NT2/D1 (cell line): ENCODE results near the gene SH2D6.

Source experiments
- SUZ12 ChIP-seq: IDR thresholded peaks from 2 replicates; pipeline ENCODE4 v1.6.1; 2011; ENCODE audit not compliant: insufficient read length, insufficient read depth; ENCODE audit errors: extremely low read depth
- ZNF274 ChIP-seq: IDR thresholded peaks from 2 replicates; pipeline ENCODE4 v1.6.1; 2011; ENCODE audit warnings: mild to moderate bottlenecking, low read depth, low read length

DNA sequence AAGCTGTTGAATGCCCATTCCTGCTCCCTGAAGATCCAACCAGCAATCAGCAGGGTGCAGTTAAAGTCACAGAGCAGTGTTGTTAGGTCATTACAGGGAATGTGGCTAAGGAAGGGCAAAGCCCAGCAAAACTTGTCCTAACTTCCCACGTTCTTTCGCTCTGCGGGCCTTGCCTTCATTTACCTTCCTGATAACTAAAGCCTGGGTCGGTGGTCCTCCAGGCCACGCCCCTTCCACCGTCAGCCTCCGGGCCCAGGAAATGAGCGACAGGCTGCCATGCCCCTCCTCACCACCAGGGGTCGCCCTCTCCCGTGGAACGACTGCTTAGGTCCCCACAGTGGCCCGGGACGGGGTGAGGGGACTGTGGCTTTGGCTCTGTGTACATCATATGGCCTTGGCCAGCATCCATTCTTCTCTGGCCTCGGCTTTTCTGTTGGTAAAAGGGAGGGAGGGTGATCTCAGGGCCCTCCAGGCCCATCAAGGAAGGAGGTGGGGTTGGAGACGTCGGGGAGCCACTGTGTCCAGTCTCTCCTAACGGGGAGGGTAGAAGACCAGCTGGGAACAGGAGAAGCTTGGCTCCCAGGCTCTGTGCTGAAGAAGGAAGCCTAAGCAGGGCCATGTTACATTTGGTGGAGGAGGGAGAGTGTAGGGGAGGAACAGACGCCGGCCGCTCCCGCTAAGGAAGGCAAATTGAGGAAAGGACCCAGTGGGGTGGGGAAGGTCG is 2.2 kb downstream of the SH2D6 start:
- no peak for TF ChIP-seq ZNF274
- no peak for TF ChIP-seq SUZ12
